ENCODE measurements around the gene PSMA1. TPM values are rescaled to one million over a fixed set of nuclear protein-coding genes. Genes with fewer than 3 reads are reported as not detected.
"Not testable (repeated sequence)": the region's sequence is repeated elsewhere in the genome, so short reads cannot be mapped to it uniquely, and the experiment has no call there.

The PSMA1 gene
- 258 and 300 TPM in 2 replicates for total RNA-seq (2014; rRNA removed; shearing (Covaris generic))
- polyA plus RNA-seq (2014; cell fraction: nucleus; rRNA removed): 445 and 473 TPM in 2 replicates

DNA sequence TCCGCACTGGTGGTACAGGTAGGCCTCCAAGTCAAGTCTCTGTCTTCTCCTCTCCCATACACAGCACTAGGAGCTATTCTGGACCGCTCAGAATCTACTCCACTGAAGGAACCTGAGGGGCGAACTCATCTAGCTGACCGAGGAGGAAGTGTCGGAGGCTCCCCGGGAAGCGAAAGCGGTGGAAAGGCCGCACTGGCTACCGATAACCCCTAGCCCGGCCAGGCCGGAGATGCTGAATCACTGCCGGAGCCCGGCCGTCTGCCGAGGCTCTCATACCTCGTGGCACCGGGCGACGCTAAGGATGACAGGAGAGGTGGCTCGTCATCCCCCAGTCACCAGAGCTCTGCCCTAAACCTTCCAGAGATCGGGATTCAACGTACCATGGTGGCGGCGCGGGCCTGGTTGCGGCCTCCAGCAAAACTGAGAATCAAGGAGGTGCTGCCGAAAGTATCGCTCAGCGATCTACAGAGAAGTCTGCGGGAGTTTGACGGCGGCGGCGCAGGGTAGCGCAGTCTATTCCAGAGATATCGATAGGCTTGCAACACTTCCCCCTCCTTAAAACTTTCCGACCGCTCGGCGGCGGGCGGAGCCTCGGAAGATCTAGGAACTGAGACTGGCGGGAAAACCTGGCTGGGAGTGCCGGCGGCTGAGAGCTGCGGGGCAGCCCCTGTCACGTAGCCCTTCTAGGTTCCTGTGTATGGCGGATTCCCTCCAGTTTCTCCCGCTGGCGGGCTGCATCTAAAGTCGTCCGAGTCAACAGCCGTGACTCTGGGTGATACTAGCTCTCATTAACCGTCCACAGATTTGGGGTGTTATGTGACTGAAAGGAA is at the start of gene PSMA1:
Gene PSMA1, minus strand, starts transcription at position 470 of the 830 bp plus-strand sequence. Its CDS starts 87 bp downstream, at position 383.
- DNase-seq (ENCODE audit: extremely low read depth, low read depth): peak; percentile 89

DNA sequence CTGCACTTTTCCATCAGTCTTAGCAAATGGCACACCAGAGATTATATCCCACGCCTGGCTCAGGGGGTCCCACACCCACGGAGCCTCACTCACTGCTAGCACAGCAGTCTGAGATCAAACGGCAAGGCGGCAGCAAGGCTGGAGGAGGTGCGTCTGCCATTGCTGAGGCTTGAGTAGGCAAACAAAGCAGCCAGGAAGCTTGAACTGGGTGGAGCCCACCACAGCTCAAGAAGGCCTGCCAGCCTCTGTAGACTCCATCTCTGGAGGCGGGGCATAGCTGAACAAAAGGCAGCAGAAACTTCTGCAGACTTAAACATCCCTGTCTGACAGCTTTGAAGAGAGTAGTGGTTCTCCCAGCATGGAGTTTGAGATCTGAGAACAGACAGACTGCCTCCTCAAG is 49.3 kb upstream of the PSMA1 start:
- DNase-seq (ENCODE audit: extremely low read depth, low read depth): not testable (repeated sequence)

DNA sequence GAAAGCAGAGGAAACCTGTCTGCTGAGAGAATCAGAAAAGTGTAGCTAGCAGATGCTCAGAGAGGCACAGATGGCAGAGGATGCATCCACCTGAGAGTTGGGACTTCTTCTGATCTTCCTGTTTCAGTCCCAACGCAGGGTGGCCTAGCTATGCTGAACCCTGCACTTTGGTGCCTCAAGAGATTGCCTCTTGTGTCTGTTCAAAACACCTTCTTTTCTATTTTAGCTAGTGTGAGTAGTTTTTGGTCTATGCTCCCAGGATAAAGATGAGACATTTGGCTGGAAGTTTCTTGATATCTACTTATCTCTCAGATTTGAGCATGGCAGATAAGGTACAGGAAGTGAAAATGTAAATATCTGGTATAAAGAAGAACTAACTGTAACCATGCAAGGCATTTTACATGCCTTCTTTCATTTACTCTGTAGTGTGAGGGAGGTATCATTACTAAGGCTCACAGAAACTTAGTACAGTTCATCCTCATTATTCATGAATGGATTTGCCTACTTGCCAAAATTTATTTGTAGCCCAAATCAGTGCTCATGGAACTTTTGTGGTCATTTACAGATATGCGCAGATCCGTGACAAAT is 47.0 kb upstream of the PSMA1 start:
- no peak for DNase-seq (ENCODE audit: extremely low read depth, low read depth)

DNA sequence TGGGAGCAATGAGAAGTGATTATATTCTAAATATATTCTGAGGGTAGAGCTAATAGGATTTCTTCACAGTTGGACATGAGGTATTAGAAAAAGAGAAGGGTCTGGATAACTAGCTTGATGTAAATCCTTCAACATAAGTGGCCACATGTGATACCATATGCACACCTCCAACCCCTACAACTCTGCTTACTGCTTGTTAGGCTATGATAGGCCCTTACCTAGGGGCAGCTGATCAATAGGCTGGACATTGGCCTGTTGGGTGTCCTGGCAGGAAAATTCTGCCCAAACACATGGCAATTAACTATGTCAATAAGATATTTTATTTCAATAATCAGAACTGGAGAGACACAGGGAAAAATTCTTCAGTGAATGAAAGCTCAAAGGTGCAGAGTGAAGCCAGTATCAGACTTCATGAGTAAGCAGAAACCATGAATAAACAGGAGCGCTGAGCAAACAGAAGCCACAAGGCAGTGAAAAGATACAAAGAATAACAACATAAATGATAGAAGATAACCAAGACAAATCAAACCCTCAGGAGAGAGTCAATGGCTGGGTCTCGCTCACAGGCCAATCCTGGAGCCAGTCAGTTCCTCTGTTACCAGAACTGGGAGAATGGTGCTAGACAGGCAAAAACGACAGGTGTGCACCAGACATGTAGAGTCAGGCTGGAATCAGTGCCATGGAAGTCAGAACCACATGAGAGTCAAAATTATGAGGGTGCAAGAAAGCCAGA is 46.3 kb upstream of the PSMA1 start:
- no peak for DNase-seq (ENCODE audit: extremely low read depth, low read depth)

DNA sequence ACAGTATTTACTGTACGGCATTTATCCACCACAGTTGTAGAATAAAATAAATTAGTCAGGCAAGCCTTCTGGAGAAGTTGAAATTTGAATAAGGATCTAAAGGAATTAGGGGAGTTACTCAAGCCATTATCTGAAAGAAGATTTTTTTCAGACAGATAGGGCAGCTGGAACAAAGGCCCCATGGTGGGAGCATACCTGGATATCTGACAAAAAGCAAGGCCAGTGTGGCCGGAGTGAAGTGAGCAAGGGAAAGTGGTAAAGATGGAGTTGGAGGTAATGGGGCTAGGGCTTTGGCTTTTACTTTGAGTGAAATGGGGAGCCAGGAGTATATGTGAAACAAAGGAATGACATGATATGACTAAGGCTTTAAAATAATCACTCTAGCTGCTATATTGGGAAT is 45.7 kb upstream of the PSMA1 start:
- no peak for DNase-seq (ENCODE audit: extremely low read depth, low read depth)

DNA sequence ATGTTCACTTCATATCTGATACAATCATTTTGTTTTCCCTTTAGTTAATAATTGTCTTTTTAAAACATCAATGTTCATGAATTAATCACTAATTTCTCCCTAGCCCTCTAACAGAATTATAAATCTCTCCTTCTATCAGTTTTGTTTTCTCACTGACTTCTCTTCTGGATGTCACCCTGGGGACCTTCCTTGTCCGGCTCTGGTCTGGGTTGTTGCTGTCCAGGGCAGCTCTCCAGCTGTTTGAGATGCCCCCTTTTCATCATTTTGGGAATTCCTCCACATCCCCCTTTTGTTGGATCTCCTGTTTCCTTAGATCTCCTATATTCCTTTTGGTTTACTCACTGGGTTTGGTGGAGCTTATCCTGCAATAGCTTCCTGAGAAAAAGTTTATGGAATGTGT is 35.6 kb upstream of the PSMA1 start:
- no peak for DNase-seq (ENCODE audit: extremely low read depth, low read depth)

DNA sequence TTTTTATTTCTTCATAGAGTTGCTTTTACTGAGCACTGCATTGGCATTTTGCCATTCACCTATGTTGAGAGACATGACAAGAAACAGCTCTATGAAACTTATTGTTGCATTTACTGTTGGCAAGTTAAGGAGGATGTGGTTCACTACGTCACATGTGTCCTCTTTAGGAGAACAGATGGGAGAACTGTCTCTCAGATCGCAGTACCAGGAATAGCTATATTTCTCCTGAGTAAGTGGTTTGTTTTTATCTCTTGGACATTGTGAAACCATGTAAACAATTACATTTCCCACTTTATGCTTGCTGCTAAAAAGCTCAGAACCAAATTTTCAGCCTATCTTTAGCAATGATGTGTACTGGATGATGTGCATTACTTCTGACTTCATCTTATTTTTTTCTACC is 34.8 kb upstream of the PSMA1 start:
- DNase-seq (ENCODE audit: extremely low read depth, low read depth): no peak

DNA sequence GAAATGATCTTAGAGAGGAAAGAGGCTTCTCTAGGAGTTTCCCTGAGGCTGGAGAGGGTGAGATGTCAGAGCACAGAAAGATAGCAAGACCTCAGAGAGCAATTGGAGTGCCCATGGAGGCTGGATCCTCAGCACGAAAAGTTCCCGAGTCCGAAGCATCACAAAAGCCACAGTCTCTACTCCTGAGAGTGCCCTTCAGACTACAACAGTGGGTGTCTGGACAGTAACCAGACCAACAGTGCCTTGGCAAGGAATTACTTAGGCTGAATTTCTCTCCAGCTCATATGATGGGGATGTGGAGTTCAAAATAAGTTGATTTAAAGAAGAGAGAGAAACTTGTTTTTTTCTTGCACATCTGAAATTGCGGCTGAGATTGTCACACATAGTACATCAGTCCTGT is 31.9 kb upstream of the PSMA1 start:
- DNase-seq (ENCODE audit: extremely low read depth, low read depth): no peak

DNA sequence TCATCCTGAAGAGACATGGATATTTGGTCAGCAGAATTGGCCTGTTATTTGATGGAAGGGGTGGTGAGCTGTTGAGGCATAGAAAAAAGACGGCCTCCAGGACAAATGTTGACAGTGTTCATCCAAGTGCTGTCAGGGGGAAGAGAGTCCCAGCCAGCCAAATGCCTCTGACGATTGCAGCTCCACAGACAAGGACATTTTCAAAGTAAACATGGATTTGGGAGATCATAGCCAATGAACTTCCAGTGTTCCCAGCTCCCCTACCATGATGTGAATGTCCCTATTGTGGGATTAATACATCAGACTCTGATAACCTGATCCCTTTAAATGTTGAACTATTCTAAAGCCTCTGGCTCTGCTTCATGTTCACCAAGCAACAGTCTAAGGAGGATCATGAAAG is 31.2 kb upstream of the PSMA1 start:
- no peak for DNase-seq (ENCODE audit: extremely low read depth, low read depth)

DNA sequence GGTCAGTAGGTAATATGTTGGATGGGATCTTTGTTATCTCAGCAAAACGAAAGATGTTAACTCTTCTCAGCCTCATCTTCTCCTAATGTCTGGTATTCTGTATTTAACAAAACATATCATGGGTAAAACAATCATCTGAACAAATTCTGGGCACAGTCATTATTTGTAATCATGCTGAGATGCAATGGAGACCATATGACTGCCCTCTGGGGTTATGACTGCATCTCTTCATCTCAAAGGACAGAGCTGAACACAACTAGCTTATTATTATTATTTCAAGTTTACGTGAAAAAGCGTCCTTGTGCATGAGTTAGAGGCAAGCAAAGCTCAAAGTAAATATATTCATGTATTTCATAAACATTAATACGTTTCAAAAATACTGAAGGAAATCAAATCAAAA is 29.7 kb upstream of the PSMA1 start:
- no peak for DNase-seq (ENCODE audit: extremely low read depth, low read depth)

DNA sequence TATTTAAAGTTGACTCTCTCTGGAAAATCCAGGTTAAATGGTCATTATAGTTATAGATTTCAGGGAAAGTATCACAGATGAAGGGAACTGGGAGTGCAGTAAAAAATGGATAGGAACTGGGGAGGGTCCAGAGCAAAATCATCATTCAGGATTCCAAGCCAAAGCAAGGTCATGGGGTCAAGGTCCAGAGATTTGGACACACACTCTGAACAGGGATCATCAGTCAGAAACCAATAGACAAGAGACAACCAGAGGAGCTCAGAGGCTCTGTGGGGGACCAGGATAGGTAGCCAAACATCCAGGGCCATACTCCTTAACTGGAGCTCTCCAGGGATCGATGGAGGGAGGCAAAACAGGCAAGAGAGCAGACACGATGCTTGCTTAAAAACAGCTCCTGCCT is 27.3 kb upstream of the PSMA1 start:
- DNase-seq (ENCODE audit: extremely low read depth, low read depth): no peak

DNA sequence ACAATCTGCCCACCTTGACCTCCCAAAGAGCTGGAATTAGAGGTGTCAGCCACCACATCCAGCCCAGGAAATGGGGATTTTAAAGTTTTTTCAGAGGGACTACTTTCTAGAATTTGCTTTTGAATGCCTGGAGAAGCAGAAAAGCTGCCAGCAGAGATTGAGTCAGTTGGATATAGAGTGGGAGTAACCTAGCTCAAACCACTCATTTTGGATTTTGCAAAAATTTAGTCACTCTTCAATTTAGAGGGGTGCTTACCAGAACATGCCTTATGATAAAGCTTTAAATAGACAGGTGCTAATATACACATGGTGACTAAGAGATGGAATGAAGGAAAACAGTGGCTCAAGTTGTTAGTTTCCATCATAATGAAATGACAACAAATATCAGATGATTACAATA is 26.5 kb upstream of the PSMA1 start:
- DNase-seq (ENCODE audit: extremely low read depth, low read depth): no peak

DNA sequence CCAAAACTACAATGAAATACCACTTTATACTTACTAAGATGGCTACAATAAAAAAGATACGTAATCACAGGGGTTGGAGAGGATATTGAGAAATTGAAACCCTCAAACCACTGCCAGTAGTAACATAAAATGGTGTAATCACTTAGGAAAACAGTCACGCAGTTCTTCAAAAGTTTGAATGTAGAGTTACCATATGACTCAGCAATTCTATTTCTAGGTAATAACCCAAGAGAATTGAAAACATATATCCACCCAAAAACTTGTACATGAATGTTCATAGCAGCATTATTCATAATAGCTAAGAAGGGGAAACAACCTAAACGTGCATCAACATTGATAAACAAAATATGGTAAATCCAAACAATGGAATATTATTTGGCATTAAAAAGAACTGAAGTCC is 24.4 kb upstream of the PSMA1 start:
- peak; percentile 46 for DNase-seq (ENCODE audit: extremely low read depth, low read depth)

DNA sequence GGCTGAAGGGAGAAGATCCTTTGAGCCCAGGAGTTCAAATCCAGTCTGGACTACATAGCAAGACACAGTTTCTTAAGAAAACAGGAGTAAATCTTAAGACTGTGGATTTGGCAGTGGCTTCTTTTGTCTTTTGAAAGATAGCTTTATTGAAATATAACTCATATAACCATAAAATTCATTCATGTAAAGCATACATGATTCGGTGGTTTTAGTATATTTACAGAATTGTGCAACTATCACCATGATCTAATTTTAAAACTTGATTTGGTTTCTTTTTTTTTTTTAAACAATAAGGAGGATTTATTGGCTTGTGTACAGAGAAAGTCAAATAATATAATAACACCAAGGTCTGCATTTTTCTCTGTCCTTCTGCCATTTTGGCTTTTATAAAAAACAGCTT is 23.1 kb upstream of the PSMA1 start:
- no peak for DNase-seq (ENCODE audit: extremely low read depth, low read depth)

DNA sequence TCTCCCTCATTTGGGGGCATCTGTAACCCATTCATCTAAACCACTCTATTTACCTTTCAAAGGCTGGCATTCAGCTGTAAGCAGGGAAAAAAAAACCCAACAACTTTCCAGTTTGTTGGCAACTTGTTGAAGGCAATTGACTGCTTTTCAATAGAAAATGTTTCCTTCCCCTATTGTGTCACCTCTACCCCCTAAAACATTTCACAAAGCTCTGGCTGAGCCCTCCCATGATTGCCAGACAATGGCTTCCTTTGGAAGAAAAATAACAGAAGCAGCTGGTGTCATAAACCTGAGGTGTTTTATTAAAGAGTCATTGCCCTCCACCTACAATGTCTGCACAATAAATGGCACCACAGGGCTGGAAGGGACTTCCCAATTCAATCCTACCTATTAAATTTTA is 22.1 kb upstream of the PSMA1 start:
- no peak for DNase-seq (ENCODE audit: extremely low read depth, low read depth)

DNA sequence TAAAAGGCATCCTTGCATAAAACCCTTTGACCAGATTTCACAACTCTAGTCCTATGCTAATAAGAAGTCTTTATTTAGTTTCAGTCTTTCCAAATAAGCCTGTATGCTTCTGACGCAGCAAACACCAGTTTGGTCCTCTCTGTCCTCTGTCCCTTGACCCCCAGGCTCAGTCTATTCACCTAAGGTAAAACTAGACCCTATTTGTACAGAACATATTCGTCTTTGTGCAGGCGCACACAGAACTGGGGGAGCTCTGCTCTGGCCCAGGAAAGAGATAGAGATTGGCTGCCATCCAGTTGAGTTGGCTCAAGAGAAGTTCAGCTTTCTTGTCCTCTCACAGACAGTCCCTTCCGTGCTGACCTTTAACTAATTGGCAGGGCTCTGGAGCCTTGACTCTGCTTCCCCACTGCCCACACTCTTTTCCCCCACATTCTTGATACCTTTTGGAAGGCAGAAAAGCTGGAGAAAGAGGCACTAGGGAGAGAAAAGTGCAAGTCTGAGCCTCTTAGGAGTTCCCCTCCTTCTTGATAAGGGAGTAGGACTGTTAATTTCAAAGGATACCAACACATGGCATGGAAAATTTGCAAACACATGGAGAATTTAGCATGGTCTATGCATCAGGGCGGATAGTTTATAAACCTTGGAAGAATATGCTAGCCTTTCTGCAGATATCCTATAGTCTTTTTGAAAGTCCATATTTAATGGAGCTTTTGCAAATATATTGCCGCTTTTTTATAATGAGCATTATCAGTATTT is 21.2 kb upstream of the PSMA1 start:
- no peak for DNase-seq (ENCODE audit: extremely low read depth, low read depth)

DNA sequence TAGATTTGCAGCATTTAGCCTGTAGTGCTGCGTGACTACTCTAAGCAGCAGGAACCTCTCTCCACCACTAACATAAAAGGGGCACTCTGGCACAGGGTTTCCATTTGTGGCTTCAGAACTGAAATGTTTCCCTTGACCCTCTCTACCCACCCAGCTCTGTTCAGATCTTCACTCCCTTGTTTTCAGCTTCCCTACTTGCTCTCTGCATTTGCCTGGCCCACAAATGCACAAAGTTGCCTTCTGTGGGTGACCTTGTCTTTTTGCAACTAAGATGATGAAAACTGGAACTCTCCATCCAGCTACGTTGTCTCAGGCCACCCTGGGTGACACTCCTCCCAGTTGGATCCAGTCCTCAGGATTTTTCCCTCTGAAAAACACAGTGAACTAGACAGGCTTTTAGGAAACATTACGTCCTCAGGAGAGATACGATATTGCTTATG is 19.8 kb upstream of the PSMA1 start:
- DNase-seq (ENCODE audit: extremely low read depth, low read depth): no peak

DNA sequence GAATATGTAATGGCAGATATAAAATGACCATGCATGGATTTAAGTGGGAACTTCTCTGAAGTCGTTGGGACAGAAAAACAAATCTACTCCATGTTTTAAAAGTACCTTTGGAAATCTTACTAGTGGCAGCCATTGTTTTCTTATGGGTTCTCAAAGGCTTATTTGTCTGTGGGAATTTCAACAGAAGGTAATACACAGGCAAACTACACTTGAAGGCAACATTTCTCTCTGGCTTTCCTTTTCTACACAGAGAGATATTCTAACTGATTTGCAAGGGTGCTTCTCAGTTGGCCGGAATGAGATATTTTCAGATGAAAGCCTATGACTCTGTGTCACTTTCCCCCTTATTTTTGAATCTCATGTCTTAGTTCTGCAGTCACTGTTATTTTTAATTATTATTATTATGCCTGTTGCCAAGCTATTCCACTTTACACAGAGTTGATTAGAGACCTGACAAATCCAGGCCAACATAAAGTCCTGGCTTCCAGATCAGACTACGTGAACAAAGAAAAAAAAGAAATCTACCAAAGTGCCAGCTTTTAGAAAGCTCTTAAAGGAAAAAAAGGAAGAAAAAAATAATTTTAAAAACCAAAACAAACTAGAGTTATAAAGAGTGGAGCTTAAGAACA is 18.9 kb upstream of the PSMA1 start:
- no peak for DNase-seq (ENCODE audit: extremely low read depth, low read depth)

DNA sequence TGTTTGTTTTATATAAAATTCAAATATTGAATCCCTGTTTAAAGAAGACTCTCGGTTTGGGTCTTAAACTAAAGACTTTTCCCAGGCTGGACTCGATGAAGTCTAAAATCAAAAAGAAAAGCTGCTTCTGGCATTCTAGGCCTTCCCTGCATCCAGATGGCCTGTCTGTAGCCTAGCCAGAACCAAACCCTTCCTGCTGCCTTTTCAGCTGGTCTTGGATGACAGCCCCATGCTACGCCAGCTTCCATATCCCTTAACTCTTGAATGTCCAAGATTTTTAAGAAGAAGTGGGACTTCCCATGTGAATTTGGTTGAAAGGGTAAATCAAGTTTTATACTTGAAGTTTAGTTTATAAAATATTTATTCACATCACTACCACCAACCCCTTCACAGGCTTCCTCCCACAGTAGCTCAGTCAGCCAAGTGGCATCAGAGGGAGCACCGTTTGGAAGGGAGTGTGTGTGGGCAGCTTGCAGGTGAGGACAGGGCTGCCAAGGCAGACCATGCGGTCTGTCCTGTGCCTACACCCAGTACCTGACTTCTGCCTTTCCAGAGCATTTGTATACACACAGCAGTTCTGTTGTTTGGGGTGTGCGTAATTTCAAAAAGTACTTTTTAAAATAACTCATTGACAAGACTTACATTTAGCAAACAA is 18.2 kb upstream of the PSMA1 start:
- no peak for DNase-seq (ENCODE audit: extremely low read depth, low read depth)

DNA sequence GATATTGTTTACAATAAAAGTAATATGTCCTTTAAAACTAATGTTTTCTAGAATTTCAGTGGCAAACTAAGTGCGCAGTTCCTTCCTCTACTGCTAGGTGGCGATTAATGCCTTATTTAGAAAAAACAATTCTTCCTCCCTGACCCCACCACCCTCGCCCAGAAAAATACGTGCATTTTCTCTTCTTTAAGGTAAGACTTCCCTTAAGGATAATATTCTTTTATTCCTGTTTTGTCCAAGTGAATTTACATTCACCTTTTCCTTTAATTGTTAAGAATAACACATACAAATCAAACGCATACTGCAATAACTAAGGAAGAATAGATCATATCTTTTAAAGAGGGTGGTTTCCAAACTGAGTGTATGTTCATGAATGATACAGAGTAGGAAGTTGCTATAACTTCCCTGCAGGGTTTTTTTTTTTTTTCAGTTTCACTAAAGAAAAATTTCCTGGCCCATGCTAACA is 17.0 kb upstream of the PSMA1 start:
- no peak for DNase-seq (ENCODE audit: extremely low read depth, low read depth)
